Subcutaneous abdominal adipose tissue (tissue), 5 donors: ENCODE results near the gene CKLF.
A peak's percentile ranks its signal among the peaks of the same experiment; 100 is the strongest.
"Not testable (repeated sequence)": the region's sequence is repeated elsewhere in the genome, so short reads cannot be mapped to it uniquely, and the experiment has no call there.

Experiments used
- H3K27ac ChIP-seq: one replicate; pipeline ENCODE4 v1.7.0; 2013; ENCODE audit warnings: low read depth, mild to moderate bottlenecking, inconsistent platforms, low read length, moderate library complexity
- H3K27me3 ChIP-seq, 5 donors: one replicate each; pipeline ENCODE4 v1.7.0; 2013; ENCODE audit warnings: low read length in 5 of 5, inconsistent platforms in 1 of 5; ENCODE audit not compliant: control insufficient read depth in 5 of 5, insufficient read depth in 4 of 5
- H3K36me3 ChIP-seq, 5 donors: one replicate each; pipeline ENCODE4 v1.7.0; 2013; ENCODE audit warnings: low read length in 5 of 5; ENCODE audit not compliant: control insufficient read depth in 5 of 5, insufficient read depth in 5 of 5
- H3K4me1 ChIP-seq, 5 donors: one replicate each; pipeline ENCODE4 v1.7.0; 2013; ENCODE audit warnings: low read length in 5 of 5, mild to moderate bottlenecking in 3 of 5, moderate library complexity in 1 of 5; ENCODE audit not compliant: control insufficient read depth in 5 of 5, insufficient read depth in 5 of 5
- H3K4me3 ChIP-seq, 5 donors: one replicate each; pipeline ENCODE4 v1.7.0; 2013; ENCODE audit warnings: low read length in 5 of 5, low read depth in 1 of 5
- H3K9ac ChIP-seq, 5 donors: one replicate each; pipeline ENCODE4 v1.7.0; 2013; ENCODE audit warnings: low read length in 5 of 5, mild to moderate bottlenecking in 4 of 5, moderate library complexity in 3 of 5
- H3K9me3 ChIP-seq, 5 donors: one replicate each; pipeline ENCODE4 v1.7.0; 2013; ENCODE audit warnings: low read length in 5 of 5; ENCODE audit not compliant: control insufficient read depth in 5 of 5
- donor health status: healthy.
- donor health status: healthy.
- donor health status: healthy.
- donor health status: healthy.
- donor health status: healthy.

CKLF gene

DNA sequence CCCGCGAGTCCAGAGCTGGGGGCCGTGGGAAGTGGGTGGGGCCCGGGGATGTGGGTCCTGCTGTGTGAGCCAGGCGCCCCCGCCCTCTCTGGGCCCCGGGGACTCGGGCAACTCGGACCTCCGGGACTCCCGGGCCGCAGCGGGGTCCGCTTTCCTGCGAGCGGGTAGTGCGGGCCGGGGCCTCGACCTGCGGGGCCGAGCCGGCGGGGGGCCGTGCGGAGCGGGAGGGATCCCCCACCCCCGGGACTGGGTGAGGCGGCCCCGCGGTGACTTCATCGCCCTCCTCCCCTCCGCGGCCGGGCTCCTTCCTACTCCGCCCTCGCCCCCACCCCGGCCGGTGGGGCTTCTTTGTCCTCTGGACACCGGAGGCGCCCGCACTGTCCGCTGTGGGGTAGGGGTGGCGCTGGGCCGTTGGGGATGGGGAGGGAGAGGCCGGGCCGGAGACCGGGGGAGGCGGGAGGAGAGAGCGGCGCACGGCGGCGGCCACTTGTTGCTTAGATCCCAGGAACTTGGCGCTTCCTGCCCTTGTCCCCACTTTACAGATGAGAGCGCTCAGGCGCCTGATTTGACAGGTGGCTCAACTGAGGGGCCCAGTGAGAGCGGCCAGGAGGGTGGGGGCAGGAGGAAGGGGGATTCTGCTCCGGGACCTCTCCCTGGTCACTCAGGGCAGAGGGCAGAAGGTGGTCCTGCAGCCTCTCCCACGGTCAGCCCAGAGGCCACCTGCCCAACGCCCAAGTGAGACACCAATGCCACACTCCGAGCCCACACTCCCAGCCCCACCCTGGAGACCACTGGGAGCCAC is 53.0 kb downstream of the CKLF start:
- H3K9me3 ChIP-seq, result no peaks in the 10 kb centered on the region
- peak overlapping the region; percentile 26 to 84 (median 77) for H3K9ac ChIP-seq
- H3K36me3 ChIP-seq, result peaks cover 0 to 22% (median 18%) of the 10 kb centered on the region in 5 donors
- peak overlapping the region; percentile 80 for H3K27ac ChIP-seq
- peak overlapping the region; percentile 44 to 81 (median 73) for H3K4me3 ChIP-seq
- H3K27me3 ChIP-seq, result no peaks in the 10 kb centered on the region
- H3K4me1 ChIP-seq, result peaks cover 12 to 41% (median 32%) of the 10 kb centered on the region in 5 donors

DNA sequence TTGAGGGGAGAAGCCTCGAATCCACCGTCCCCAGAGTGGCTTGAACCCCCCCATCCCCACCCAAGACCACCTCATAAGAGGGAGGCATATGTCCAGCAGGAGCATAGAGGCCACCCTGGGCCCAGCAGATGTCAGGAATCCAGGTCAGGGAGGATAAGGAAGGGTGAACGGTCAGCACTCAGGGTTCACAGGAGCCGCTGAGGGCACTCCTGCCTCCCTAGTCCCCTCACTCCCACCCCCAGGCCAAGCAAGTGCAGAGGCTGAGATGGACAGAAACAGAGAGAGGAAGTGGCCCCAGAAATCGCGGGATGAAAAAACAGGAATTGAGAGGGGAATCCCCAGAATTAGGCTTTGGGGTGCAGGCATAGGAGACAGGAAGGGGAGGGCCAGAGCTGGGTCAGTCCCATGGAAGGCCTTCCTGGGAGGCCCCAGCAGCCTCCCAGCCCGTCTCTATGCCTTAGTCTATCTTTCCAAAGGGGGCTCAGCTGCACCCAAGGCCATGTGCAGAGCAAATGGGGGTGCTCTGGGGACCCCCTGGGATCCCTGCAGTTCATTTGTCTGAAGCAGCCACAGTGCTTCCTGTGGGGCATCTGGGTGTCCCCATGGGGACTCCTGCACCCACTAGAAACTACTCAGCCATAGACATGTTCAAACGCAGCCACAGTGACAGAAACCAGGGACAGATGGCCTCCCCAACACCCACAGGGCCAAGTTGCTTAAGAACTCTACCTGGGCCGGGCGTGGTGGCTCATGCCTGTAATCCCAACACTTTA is 53.8 kb downstream of the CKLF start:
- Histone ChIP-seq H3K9me3 (no peaks in the 10 kb centered on the region), H3K27ac (peak overlapping the region; percentile 80), H3K36me3 (peaks cover 0 to 30% (median 26%) of the 10 kb centered on the region in 5 donors), H3K27me3 (no peaks in the 10 kb centered on the region), H3K4me1 (peaks cover 12 to 41% (median 32%) of the 10 kb centered on the region in 5 donors), H3K4me3 (peak overlapping the region; percentile 55 to 81 (median 73)), H3K9ac (peak overlapping the region; percentile 26 to 84 (median 77))

GRCh38 chr16:66608241-66609138 is 56.1 kb downstream of the CKLF start:
- H3K9ac ChIP-seq, result peak overlapping the region in 2 of 5 donors; percentile 8 to 11

GRCh38 chr16:66609139-66609510 is 56.7 kb downstream of the CKLF start:
- Histone ChIP-seq H3K4me3 (no peak overlapping the region), H3K27ac (no peak overlapping the region), H3K9ac (no peak overlapping the region), H3K36me3 (peaks cover 0 to 58% (median 50%) of the 10 kb centered on the region in 5 donors), H3K27me3 (no peaks in the 10 kb centered on the region), H3K9me3 (no peaks in the 10 kb centered on the region), H3K4me1 (peaks cover 7 to 36% (median 26%) of the 10 kb centered on the region in 5 donors)

More at GRCh38 chr16:66608241-66609138, 56.1 kb downstream of the CKLF start:
- H3K27me3 ChIP-seq, result no peaks in the 10 kb centered on the region
- H3K9me3 ChIP-seq, result no peaks in the 10 kb centered on the region
- H3K27ac ChIP-seq, result no peak overlapping the region
- H3K36me3 ChIP-seq, result peaks cover 0 to 53% (median 47%) of the 10 kb centered on the region in 5 donors
- peaks cover 12 to 40% (median 31%) of the 10 kb centered on the region in 5 donors for H3K4me1 ChIP-seq
- H3K4me3 ChIP-seq, result no peak overlapping the region

GRCh38 chr16:66610111-66610820 is 57.9 kb downstream of the CKLF start:
- H3K4me1 ChIP-seq, result peaks cover 7 to 37% (median 26%) of the 10 kb centered on the region in 5 donors
- no peaks in the 10 kb centered on the region for H3K27me3 ChIP-seq
- H3K9ac ChIP-seq, result no peak overlapping the region
- H3K27ac ChIP-seq, result no peak overlapping the region
- H3K9me3 ChIP-seq, result no peaks in the 10 kb centered on the region
- H3K36me3 ChIP-seq, result peaks cover 0 to 63% (median 54%) of the 10 kb centered on the region in 5 donors
- H3K4me3 ChIP-seq, result no peak overlapping the region

GRCh38 chr16:66611911-66612310 is 59.5 kb downstream of the CKLF start:
- Histone ChIP-seq H3K36me3 (peaks cover 0 to 63% (median 54%) of the 10 kb centered on the region in 5 donors), H3K4me1 (peaks cover 5 to 23% (median 15%) of the 10 kb centered on the region in 5 donors)
- not testable (repeated sequence) for H3K27ac ChIP-seq, H3K9ac ChIP-seq, H3K9me3 ChIP-seq, H3K4me3 ChIP-seq, H3K27me3 ChIP-seq

DNA sequence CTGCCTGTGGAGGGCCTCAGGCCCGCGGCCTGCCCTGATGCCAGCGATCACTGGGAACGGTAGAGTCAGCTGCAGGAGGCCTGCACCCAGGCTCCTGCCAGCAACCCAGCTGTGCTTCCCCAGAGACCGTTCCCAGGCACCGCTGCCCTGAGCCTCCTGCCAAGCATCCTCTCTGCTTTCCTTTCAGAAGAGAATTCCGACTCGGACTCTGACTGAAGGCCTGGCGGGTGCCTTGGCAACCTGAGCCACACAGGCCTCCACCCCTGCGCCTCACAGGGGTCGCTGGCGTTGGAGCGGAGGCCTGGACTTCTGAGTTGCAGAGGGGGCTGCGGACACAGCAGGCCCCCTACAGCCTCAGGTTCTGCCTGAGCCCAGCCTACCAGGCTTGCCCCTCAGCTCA is 60.0 kb downstream of the CKLF start:
- H3K9me3 ChIP-seq, result no peaks in the 10 kb centered on the region
- H3K4me3 ChIP-seq, result no peak overlapping the region
- no peak overlapping the region for H3K9ac ChIP-seq
- peaks cover 5 to 20% (median 12%) of the 10 kb centered on the region in 5 donors for H3K4me1 ChIP-seq
- no peaks in the 10 kb centered on the region for H3K27me3 ChIP-seq
- peaks cover 0 to 63% (median 54%) of the 10 kb centered on the region in 5 donors for H3K36me3 ChIP-seq
- no peak overlapping the region for H3K27ac ChIP-seq

DNA sequence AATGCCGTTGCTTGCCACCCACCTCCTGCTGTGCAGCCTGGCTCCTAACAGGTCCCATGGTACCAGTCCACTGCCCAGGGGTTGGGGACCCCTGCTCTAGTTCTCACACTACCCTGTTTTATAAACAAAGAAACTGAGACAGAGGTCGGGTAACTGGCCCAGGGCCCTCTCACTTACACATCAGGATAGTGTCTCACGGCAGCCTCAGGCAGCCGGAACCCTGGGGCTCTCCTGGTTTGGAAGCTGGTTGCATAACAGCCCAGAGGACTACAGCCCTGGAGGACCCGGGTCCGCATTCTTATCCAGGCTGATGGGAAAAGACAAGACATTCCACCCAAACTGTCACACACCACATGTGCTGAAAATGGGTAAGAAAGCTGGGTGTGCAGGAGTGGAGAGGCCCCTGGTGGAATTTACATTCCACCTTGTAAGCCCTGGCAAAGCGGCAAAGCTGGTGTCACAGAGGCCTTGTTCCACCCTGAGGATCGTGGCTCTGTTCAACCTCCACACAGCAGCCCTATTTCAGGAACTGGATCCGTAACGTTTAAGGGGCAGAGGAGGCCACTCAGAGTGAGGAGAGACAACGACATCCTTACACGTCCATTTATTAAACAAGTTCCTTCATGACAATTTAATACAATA is 61.9 kb downstream of the CKLF start:
- no peaks in the 10 kb centered on the region for H3K27me3 ChIP-seq
- peaks cover 0 to 52% (median 47%) of the 10 kb centered on the region in 5 donors for H3K36me3 ChIP-seq
- peaks cover 0 to 24% (median 13%) of the 10 kb centered on the region in 5 donors for H3K4me1 ChIP-seq
- H3K9ac ChIP-seq, result peak overlapping the region in 1 of 5 donors; percentile 5
- no peak overlapping the region for H3K4me3 ChIP-seq
- no peaks in the 10 kb centered on the region for H3K9me3 ChIP-seq
- no peak overlapping the region for H3K27ac ChIP-seq
